Activated T-helper 9 cell treated with anti-CD3 and anti-CD28 coated beads, Interleukin-2, amount 50 U/mL, for 16 hours (primary cell): ENCODE measurements around the gene ANKMY1.

Source experiments
- DNase-seq: peaks from one replicate; pipeline ENCODE4 v3.0.0-alpha.2; 2020; ENCODE audit warnings: low read depth

Gene ANKMY1

DNA sequence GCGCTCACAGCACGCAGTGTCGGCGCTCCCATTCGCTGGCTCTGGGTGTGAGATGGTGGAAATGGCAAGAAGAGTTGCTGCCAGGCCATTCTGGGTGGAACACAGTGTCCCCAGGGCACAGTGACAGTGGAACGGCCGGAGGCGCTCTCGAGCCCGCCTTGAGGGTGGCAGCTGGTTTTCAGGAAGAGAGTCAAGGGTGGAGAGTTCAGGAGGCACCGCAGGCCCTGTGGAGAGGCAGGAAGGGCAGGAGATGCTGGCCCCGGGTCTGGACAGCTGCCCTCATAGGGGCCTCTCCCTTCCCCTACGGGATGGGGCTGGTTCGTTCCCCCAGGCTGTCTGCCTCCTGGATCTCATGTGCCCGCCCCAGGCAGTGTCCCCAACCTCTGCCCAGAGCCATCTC lies 109.9 kb downstream of the ANKMY1 start:
- no peak for DNase-seq

DNA sequence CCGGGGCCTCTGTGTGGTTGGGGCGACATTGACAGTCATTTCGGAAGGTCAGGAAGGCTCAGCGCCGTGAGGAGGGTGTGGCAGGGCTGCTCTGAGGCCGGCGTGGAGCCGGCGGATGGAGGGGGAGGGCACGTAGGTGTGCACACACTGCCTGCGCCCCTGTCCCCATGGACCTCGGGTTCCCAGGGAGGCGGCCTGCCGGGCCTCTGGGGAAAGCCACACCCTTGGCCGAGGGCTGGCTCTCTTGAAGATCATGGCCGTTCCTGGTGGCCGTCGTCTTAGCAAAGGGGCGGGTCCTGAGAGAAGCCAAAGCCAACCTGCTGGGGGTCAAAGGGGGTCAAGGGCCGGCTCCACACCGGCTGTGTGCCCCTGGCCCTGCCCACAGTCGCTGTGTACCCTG lies 110.5 kb downstream of the ANKMY1 start:
- DNase-seq: no peak

- no peak for DNase-seq
Observed at GRCh38 chr2:240446664-240447175, 111.1 kb downstream of the ANKMY1 start.

DNA sequence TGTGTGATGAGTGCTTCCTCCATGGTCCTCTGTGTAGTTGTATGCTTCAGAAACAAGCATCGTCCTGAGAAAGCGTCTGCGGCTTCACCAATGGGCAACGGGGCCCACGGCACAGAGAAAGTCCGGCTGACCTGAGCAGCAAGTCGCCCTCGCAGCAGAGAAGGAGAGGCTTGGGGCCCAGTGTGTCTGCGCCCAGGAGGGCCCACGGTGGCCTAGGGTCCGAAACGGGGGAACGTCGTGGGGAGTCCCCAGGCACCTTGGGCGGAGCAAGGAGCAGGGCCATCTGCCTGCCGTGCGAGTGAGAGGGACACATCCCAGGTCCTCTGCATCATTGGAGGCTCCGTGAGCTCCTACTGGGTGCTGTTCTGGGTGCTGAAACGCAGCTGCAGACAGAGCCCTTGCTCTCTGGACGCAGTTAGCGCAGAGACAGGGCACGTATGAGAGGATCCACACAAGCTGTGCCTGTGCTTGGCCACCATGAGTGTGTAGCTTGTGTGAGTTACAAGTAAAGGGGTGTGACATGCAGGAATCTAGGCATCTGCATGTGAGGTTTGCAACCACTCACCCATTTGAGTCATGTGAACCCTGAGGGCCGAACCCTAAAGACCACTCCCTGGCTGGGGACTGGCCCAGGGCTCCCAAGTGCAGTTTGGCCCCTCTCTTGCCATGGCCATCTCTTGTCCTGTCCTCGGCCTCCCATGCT lies 111.7 kb downstream of the ANKMY1 start:
- no peak for DNase-seq

DNA sequence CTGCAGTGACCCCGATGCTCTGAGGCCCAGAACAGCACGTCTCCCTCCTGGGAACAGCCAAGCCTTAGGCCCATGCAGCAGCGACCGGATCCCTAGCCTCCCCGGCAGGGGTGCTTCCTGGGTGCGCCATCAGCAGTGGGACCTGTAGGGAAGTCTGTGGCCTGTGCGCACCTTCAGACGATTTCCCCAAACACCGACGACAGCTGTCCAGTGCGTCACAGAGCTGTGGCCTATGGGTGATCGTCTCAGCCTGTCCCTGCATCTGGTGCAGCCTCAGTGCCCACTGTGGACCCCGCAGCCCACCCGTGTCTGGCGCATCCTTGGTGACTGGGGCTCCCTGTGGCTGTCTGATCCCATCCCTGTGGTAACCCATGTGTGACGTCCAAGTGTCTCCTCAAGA lies 113.3 kb downstream of the ANKMY1 start:
- DNase-seq: no peak

DNA sequence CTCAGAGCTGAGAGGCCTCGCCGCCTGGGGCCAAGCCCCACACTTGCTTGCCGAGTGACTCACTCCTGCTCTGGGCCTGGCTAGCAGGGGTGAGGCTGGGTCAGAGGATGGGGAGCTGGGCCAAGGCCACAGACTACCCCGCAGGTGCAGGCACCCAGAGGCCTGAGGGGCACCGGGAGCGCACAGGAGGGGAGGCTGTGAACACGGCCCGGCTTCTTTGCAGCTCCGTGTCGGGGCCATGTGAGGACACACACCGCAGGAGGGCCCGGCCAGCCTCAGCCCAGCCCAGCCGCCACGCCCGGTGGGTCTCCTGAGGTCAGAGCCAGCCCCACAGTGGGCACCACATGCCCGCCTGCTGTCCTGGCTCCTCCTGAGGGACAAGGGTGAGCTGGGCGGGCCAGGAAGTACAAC lies 113.9 kb downstream of the ANKMY1 start:
- DNase-seq: no peak

DNA sequence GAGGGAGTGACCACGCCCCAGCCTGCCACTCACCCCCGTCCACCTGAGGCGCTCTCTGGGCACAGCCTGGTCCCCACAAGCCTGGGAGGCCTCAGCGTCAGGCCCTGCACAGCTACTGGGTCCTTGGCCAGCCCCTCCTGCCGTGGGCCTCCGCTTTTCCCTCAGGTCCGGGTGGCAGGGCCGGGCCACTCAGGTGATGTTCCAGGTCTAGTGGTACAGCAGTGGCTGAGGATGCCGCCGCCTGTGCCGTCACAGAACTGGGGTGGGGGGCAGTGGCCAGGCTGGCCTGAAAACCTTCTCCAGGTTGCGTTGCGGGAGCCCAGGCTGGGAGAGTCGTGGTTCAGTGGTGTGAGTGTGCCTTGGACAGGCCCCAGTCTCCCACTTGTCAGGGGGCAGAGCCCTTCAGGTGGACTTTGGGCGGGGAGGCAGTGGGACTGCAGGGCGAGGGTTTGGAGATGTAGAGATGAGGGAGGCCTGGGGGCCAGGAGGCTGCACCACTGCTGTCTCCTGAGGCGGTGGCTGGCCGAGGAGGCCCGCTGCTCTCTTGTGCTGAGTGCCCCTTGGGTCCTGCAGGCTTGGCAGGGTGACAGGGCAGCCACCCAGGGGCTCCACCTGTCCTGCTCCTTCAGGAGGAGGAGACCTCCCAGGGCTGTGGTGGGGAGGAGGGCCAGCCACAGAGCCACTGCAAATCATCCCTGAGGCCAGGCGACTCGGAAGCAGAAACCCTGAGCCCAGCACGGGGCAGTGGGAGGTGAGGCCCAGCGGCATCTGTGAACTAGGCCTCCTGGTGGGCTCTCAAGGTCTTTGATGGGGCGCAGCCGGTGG lies 114.7 kb downstream of the ANKMY1 start:
- DNase-seq: no peak

- DNase-seq: no peak
Observed at GRCh38 chr2:240441993-240442411, 115.8 kb downstream of the ANKMY1 start.

DNA sequence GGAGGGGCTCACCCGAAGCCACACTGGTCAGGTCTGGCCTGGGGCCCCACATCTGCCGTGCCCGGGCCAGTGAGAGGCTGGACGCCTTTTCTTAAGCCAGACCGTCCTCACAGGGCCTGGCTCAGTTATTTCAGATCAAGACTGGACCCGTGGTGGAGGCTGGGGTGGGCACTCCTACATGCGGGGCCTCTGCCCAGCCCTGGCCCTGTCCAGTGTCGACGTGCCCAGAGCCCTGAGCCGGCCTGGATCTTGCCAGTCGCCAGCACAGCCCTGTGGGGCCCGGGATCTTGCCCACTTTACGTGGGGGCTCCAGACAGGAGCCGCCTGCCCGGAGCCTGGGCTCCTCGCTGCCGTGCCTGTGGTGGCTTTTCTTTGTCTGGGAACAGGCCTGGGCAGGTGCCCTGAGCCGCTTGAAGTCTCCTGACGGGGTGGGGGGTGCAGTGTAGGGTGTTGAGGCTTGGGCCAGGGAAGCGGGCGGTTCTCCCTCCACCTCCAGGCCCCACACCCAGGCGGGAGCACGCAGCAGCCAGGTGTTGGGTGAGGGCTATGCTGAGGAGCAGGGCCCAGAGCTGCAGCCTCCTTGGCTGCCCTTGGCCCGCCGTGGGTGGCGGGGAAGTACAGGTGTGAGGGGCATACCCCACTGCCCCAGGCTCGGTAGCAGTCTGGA lies 116.3 kb downstream of the ANKMY1 start:
- no peak for DNase-seq

DNA sequence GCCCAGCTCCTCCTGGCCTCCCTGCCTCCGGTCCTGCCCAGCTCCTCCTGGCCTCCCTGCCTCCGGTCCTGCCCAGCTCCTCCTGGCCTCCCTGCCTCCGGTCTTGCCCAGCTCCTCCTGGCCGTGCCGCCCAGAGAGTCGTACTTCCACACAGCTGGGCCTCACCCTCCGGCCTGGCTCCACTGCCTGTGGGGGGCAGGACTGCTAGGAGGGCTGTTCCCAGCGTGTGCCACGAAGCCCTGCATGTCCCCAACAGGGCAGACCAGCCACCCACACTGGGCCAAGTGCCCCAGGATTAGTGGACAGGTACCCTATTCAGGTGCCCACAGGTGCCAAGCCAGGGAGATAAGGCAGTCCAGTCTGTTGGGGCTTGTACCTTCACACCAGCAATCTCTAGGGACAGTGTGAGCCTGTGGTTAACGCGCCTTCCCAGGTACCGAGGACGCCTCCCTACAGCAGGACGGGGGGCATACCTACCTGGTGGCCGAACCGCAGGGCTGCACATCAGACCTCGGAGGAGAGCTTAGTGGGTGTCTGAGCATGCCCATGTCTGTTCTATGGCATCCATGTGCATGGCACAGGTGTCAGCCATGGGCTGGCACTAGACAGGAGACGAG lies 117.0 kb downstream of the ANKMY1 start:
- DNase-seq: no peak

DNA sequence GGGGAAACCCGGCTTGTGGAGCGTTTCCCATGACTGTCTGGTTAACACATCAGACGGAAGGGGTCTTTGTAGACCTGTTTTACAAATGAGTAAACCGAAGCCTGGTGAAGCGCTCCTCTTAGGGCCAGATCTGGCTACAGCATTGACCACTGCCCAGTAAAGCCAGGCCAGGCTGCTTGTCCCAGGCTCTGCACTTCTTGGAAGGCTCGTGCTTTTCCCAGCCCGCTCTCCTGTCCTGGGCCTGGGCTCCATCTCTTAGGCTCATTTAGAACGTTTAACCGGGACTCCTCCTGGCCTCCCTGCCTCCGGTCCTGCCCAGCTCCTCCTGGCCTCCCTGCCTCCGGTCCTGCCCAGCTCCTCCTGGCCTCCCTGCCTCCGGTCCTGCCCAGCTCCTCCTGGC lies 117.5 kb downstream of the ANKMY1 start:
- DNase-seq: no peak

GRCh38 chr2:240439698-240440151 lies 118.1 kb downstream of the ANKMY1 start:
- DNase-seq: no peak

DNA sequence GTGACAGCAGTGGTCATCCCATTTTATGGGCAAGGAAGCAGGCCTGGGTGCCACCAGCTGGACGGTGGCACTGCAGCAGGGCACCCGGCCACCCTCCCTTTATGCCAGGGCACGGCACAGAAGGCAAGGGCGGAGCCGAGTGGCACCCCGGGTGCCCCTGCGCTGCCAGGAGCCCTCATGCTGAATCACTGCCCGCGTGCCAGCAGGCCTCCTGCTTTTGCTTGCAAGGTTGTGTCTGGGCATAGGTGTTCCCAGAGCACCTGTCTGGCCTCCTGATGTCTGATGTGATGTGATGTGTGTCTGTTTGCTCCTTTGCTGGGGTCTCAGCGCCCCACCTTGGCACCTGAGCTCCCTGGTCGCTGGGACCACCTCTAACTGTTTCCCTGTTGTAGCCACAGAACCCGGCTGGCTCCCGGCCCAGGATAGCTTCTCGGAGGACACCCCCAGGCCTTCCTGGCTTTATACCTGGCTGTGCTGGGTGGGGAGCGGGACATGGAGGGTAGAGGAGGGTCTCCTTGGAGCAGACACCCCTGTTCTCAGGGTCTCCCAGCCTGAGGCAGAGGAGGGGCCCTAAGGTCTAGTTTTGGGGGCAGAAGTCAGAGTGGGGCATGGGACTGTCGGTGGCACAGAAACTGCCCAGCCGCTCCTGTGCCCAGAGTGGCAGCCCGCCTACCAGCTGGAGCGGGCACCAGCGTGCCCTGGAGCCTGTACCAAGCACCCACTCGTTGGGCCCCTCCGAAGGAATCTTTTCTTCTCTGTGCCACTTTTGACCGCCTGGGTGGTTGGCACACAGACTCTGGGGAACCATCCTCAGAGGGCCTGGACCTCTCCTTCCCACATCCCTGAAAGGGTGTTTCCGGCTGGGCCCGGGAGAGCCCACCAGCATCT lies 118.7 kb downstream of the ANKMY1 start:
- no peak for DNase-seq

- peak; percentile 51 for DNase-seq
Observed at GRCh38 chr2:240437861-240438809, 119.7 kb downstream of the ANKMY1 start.

GRCh38 chr2:240437551-240437860 lies 120.3 kb downstream of the ANKMY1 start:
- no peak for DNase-seq

- DNase-seq: no peak
Observed at GRCh38 chr2:240436683-240437550, 120.9 kb downstream of the ANKMY1 start.

- no peak for DNase-seq
Observed at GRCh38 chr2:240435948-240436682, 121.7 kb downstream of the ANKMY1 start.

- peak; percentile 38 for DNase-seq
Observed at GRCh38 chr2:240435457-240435947, 122.3 kb downstream of the ANKMY1 start, which contains the start of gene GPC1. Gene GPC1 (plus strand): TSS chr2:240435663. CDS start chr2:240435919, 256 bp downstream.
